Uterus (tissue), 4 donors: ENCODE data around the gene VWA8. TPM values are rescaled to one million over a fixed set of nuclear protein-coding genes. Genes with fewer than 3 reads are reported as not detected.
"Not testable (repeated sequence)": the region's sequence is repeated elsewhere in the genome, so short reads cannot be mapped to it uniquely, and the experiment has no call there.

ENCODE experiments used
- DNase-seq, 2 donors: peaks; one replicate each; pipeline ENCODE4 v3.0.0-alpha.2; 2019 to 2020
- H3K27ac ChIP-seq, 2 donors: fragments of 200-600 bp; sonication (generic); 1 replicate in 1 of 2; 2 replicates in 1 of 2; pipeline ENCODE4 v1.5.1; 2016 to 2018
- H3K27me3 ChIP-seq, 2 donors: fragments of 200-600 bp; sonication (generic); one replicate each; pipeline ENCODE4 v1.5.1; 2018 to 2019; ENCODE audit warnings: control low read depth in 1 of 2
- H3K36me3 ChIP-seq, 2 donors: fragments of 200-600 bp; sonication (generic); one replicate each; pipeline ENCODE4 v1.5.1; 2019; ENCODE audit warnings: control low read depth in 1 of 2
- H3K4me1 ChIP-seq, 2 donors: fragments of 200-600 bp; sonication (generic); one replicate each; pipeline ENCODE4 v1.5.1; 2018 to 2019; ENCODE audit warnings: control low read depth in 1 of 2
- H3K4me3 ChIP-seq, 2 donors: fragments of 200-600 bp; sonication (generic); 1 replicate in 1 of 2; 2 replicates in 1 of 2; pipeline ENCODE4 v1.5.1; 2018 to 2019; ENCODE audit warnings: mild to moderate bottlenecking in 1 of 2
- H3K9me3 ChIP-seq, 2 donors: fragments of 200-600 bp; sonication (generic); one replicate each; pipeline ENCODE4 v1.5.1; 2019; ENCODE audit warnings: control low read depth in 1 of 2
- POLR2A ChIP-seq, 2 donors: fragments of 450-650 bp; IDR thresholded peaks; one replicate each; pipeline ENCODE4 v1.6.1; 2016; ENCODE audit warnings: antibody characterized with exemption in 2 of 2, mild to moderate bottlenecking in 1 of 2, moderate library complexity in 1 of 2
- intact Hi-C: fragments of 100-400 bp; cut with DNase I; formaldehyde crosslinking; loops from one replicate; pipeline ENCODE4 v1.15.1; 2023; ENCODE audit warnings: low total_unique reads
- total RNA-seq, 4 donors: library from RNA; depleted of rRNA in 3 of 4; stranded (reverse); fragments of >200 nt in 3 of 4; gene quantifications; one replicate each; pipeline versions ENCODE4 v1.1.0 to v1.2.4, GENCODE V29; 2014 to 2023
- TF ChIP-seq, protein P1 (sequence below), 4 experiments: fragments of 200-600 bp in 2 of 4; fragments of 450-650 bp in 2 of 4; sonication (generic) in 2 of 4; IDR thresholded peaks; one replicate each; pipeline ENCODE4 v1.5.1; 2016 to 2019; ENCODE audit warnings: antibody characterized with exemption in 4 of 4, mild to moderate bottlenecking in 2 of 4, moderate library complexity in 1 of 4
- donor health status: DM: yes; HTN: yes; CAD: no.

The VWA8 gene
- total RNA-seq, 4 donors from 2014 or later = 25.6 to 59.7 (median 37.5) TPM

GRCh38 chr13:41762796-41763195 lies 198.1 kb downstream of the VWA8 start:
- TF ChIP-seq, protein P1, sequence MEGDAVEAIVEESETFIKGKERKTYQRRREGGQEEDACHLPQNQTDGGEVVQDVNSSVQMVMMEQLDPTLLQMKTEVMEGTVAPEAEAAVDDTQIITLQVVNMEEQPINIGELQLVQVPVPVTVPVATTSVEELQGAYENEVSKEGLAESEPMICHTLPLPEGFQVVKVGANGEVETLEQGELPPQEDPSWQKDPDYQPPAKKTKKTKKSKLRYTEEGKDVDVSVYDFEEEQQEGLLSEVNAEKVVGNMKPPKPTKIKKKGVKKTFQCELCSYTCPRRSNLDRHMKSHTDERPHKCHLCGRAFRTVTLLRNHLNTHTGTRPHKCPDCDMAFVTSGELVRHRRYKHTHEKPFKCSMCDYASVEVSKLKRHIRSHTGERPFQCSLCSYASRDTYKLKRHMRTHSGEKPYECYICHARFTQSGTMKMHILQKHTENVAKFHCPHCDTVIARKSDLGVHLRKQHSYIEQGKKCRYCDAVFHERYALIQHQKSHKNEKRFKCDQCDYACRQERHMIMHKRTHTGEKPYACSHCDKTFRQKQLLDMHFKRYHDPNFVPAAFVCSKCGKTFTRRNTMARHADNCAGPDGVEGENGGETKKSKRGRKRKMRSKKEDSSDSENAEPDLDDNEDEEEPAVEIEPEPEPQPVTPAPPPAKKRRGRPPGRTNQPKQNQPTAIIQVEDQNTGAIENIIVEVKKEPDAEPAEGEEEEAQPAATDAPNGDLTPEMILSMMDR (IDR thresholded peaks at IDR 0.05) = no peak
- no peak for TF ChIP-seq POLR2A (IDR thresholded peaks at IDR 0.05)
- H3K9me3 ChIP-seq = no peaks in the 10 kb centered on the region
- no peak overlapping the region for H3K4me3 ChIP-seq
- no peaks in the 10 kb centered on the region for H3K27me3 ChIP-seq
- H3K4me1 ChIP-seq = no peaks in the 10 kb centered on the region
- DNase-seq = no peak
- intact Hi-C loops = no loop called here
- H3K27ac ChIP-seq = no peak overlapping the region
- no peaks in the 10 kb centered on the region for H3K36me3 ChIP-seq

- Histone ChIP-seq H3K27me3 (no peaks in the 10 kb centered on the region), H3K36me3 (no peaks in the 10 kb centered on the region), H3K4me1 (no peaks in the 10 kb centered on the region), H3K9me3 (no peaks in the 10 kb centered on the region), H3K27ac (peak overlapping the region in 1 of 2 donors; percentile 17), H3K4me3 (no peak overlapping the region)
- TF ChIP-seq, protein P1 (IDR thresholded peaks at IDR 0.05) = no peak
- TF ChIP-seq POLR2A (IDR thresholded peaks at IDR 0.05) = no peak
- no peak for DNase-seq
- intact Hi-C loops = no loop called here
These were observed 204.6 kb downstream of the VWA8 start for GRCh38 chr13:41756198-41756880.

DNA sequence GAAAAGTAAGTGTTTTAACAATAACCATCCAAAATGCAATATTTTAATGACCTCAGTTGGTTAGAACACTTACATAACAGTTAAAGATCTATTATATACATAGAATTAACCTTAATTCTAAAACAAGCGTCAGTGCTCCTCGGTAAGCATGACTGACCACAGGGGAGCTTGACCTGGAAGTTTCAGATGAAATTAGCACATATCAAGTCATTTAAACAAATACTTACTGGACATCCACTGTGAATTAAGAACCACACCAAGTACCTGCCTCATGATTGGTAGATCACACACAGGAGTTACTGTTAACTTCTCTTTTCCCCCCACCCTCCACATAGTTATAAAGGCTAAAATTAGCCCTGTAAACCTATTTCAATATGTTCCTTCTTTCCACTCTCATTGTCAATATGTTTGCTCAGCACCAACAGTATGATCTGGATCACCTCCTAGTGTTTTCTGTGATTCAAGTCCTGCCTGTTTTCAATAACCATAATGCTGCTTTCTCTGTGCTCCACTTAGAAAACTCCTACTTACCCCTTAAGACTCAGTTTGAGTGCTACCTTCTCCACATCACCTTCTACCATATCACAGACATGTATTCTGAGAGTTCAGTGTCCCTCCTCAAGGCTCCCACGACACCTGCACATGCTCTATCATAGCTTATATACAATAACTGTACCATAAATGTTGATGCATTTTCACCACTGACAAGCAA lies 209.0 kb downstream of the VWA8 start:
- intact Hi-C loops = no loop called here

DNA sequence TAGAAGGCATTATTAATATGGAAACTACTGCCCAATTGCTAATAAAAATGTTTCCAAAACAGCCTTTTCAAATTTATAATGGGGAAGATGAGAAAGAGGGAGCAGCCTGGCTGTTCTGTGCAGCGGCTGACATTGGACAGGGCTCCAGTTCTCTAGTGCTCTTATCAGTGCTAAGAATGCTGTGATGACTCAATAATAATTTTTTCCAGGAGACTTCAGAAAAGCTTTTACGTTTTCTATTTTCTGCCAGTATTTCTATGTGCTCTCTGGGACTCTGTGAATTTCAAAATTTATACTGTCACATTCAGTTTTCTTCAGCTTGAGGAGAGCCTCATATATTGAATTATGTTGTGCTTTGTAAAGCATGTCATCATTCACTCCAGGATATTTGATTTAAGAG lies 209.6 kb downstream of the VWA8 start:
- Histone ChIP-seq H3K27me3 (no peaks in the 10 kb centered on the region), H3K4me1 (no peaks in the 10 kb centered on the region), H3K36me3 (no peaks in the 10 kb centered on the region), H3K27ac (peak overlapping the region; percentile 59 to 64), H3K4me3 (no peak overlapping the region), H3K9me3 (no peaks in the 10 kb centered on the region)
- no peak for TF ChIP-seq POLR2A (IDR thresholded peaks at IDR 0.05)
- TF ChIP-seq, protein P1 (IDR thresholded peaks at IDR 0.05) = no peak
- intact Hi-C loops = no loop called here
- peak; percentile 59 to 65 for DNase-seq

More for the DNA sequence above, 209.0 kb downstream of the VWA8 start:
- no peak for DNase-seq
- H3K27ac ChIP-seq = peak overlapping the region; percentile 59 to 64
- H3K4me3 ChIP-seq = no peak overlapping the region
- TF ChIP-seq, protein P1 (IDR thresholded peaks at IDR 0.05) = no peak
- TF ChIP-seq POLR2A (IDR thresholded peaks at IDR 0.05) = no peak
- no peaks in the 10 kb centered on the region for H3K4me1 ChIP-seq
- H3K9me3 ChIP-seq = no peaks in the 10 kb centered on the region
- H3K27me3 ChIP-seq = no peaks in the 10 kb centered on the region
- H3K36me3 ChIP-seq = no peaks in the 10 kb centered on the region

DNA sequence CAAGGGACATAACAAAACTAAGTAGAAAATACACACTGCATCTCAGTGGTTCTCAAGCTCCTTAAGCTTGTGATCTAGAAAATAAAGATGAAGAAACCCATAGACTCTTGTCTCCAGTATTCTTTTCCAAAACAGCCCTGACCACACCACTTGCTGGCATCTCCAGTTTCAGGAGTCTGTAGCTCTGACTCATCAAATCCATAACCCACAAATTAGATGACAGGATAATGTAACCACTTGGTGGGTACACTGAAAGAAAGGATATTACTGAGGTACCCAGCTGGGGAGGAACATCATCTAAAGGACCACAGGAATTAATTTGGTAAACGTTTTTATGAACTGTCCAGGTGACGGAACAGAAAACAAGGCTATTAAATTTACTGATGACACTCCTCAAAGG lies 214.7 kb downstream of the VWA8 start:
- intact Hi-C loops = no loop called here
- no peaks in the 10 kb centered on the region for H3K9me3 ChIP-seq
- no peaks in the 10 kb centered on the region for H3K4me1 ChIP-seq
- no peak overlapping the region for H3K4me3 ChIP-seq
- no peak for DNase-seq
- H3K27me3 ChIP-seq = no peaks in the 10 kb centered on the region
- H3K27ac ChIP-seq = no peak overlapping the region
- TF ChIP-seq POLR2A (IDR thresholded peaks at IDR 0.05) = no peak
- TF ChIP-seq, protein P1 (IDR thresholded peaks at IDR 0.05) = no peak
- H3K36me3 ChIP-seq = no peaks in the 10 kb centered on the region

DNA sequence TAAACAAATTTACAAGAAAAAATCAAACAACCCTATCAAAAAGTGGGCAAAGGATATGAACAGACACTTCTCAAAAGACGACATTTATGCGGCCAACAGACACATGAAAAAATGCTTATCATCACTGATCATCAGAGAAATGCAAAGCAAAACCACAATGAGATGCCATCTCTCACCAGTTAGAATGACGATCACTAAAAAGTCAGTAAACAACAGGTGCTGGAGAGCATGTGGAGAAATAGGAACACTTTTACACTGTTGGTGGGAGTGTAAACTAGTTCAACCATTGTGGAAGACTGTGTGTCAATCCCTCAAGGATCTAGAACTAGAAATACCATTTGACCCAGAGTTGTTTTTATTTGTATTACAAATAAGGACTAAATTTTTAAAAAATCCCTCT lies 215.4 kb downstream of the VWA8 start:
- intact Hi-C loops, H3K27ac ChIP-seq, H3K27me3 ChIP-seq, H3K4me3 ChIP-seq, H3K36me3 ChIP-seq, DNase-seq, H3K9me3 ChIP-seq, H3K4me1 ChIP-seq: not testable (repeated sequence)
